Measurements from ENCODE around the gene PAX5.

The PAX5 gene

DNA sequence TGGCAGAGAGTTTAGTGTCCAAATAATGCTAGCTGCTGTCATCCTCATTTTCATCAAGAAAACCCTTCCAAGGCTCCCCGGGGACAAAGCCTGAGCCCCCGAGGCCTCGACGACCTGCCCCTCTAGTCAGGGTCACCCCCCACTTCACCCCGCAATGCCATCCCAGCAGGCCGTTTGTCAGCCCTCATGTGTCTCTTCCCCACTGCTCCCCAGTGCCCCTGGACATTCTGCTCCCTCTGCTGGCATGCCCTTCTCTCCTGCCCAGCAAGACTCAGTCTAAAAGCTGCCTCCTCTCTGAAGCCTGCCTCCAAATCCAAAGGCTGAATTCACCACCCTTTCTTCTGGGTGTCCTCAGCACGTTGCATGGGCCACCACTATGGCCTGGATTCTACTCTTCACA lies 59.3 kb downstream of the PAX5 start:
- no peaks in the 10 kb centered on the region for H3K36me3 ChIP-seq (ENCODE audit: control insufficient read depth, insufficient read depth, low read length)
- H3K4me1 ChIP-seq (ENCODE audit: control insufficient read depth, insufficient read depth, low read length): peaks cover under 1% of the 10 kb centered on the region
- H3K4me3 ChIP-seq (ENCODE audit: low read depth, low read length): no peak overlapping the region
- no peaks in the 10 kb centered on the region for H3K27me3 ChIP-seq (ENCODE audit: control insufficient read depth, insufficient read depth, low read length)
- no peaks in the 10 kb centered on the region for H3K9me3 ChIP-seq (ENCODE audit: control insufficient read depth, insufficient read depth, low read length)
- H3K9ac ChIP-seq (ENCODE audit: low read depth, low read length): no peak overlapping the region

DNA sequence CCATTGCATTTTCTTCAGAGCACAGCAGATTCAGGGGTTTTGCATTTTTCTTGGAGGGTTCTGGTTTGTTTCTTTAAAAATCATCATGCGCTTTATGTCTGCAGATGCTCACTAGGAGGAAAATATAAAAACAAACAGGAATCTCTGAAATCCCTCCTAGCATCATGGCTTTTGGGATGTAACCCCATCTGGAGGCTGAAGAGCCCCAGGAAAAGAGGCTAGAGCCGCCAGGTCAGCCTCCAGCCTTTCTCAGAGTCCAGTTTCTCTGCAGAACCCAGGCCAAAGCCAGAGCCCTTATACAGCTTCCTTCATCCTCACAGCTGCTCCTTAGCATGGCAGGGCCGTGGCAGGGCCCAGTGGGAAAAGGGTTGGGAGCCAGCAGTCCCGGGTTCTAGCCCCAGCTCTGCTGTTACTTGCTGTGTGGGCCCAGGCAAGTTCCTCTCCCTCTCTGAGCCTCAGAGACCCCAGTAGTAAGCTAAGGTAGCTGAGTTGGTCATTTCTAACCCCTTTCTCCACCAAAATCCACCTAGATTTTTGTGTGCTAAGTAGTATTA lies 62.1 kb downstream of the PAX5 start:
- H3K4me3 ChIP-seq (ENCODE audit: low read depth, low read length): no peak overlapping the region
- H3K4me1 ChIP-seq (ENCODE audit: control insufficient read depth, insufficient read depth, low read length): no peaks in the 10 kb centered on the region
- H3K36me3 ChIP-seq (ENCODE audit: control insufficient read depth, insufficient read depth, low read length): no peaks in the 10 kb centered on the region
- no peak overlapping the region for H3K9ac ChIP-seq (ENCODE audit: low read depth, low read length)
- H3K9me3 ChIP-seq (ENCODE audit: control insufficient read depth, insufficient read depth, low read length): no peaks in the 10 kb centered on the region
- no peaks in the 10 kb centered on the region for H3K27me3 ChIP-seq (ENCODE audit: control insufficient read depth, insufficient read depth, low read length)

DNA sequence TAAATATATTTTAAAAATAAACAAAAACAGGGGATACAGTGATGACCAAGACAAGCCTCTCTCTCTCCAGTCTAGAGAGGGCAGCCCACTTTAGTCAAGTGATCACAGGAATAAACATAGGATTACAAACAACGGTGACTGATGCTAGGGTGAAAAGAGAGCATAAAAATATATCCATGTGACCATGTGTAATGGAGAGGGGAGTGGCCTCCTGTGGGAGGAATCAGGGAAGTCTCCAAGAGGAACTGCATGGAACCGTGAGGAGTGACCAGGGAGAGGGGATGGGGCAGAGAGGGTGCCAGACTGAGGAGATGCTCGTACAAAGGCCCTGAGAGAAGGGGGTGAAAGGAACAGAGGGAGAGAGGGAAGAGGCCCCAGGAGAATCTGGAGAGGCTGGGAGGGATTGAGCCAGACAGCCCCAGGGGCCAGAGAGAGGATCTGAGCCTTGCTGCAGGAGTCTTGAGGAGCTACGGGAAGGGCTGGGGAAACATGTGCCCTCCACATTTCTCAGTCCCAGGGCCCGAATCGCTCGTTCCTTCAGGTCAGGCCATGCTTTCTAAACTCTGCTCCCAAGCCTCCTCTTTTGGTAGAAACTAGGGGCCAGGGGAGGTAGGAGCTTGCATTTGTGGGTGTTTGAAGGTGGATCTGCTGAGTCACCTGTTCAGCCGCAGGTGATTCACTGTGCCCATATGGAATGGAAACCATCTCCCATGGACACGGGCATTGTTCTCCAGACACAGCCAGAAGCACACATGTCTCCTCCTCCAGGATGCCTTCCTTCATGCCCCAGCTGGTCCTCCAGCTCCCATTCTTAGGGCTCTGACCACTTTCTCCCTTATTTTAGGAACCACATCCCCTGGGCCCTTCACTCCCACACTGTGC lies 63.8 kb downstream of the PAX5 start:
- Histone ChIP-seq H3K9ac (ENCODE audit: low read depth, low read length) (no peak overlapping the region), H3K4me3 (ENCODE audit: low read depth, low read length) (no peak overlapping the region), H3K27me3 (ENCODE audit: control insufficient read depth, insufficient read depth, low read length) (no peaks in the 10 kb centered on the region), H3K4me1 (ENCODE audit: control insufficient read depth, insufficient read depth, low read length) (no peaks in the 10 kb centered on the region), H3K36me3 (ENCODE audit: control insufficient read depth, insufficient read depth, low read length) (no peaks in the 10 kb centered on the region), H3K9me3 (ENCODE audit: control insufficient read depth, insufficient read depth, low read length) (no peaks in the 10 kb centered on the region)

DNA sequence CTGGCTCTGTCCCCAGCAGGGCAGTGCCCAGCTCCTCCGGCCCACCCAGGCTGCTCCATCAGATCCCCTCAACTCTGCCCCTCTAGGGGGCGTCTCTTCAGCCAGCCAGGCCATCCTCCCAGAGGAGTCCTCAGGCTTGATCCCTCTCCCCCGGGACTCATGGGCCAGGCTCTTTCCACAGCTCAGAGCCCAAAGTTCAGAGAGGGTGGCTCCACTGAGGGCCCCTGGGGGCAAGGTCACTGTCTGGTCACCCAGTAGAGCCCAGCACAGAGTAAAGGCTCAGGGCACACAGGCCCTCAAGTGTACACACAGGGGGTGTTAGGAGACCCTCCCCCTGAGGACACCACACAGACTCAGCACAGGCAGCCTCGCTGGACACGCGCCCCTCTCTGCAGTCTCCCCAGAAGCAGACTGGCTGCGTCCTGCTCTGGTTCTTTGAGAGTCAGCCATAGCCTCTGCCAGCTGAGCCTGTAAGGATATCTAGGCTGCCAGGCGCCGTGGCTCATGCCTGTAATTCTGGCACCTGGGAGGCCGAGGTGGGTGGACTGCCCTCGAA lies 64.8 kb downstream of the PAX5 start:
- no peaks in the 10 kb centered on the region for H3K9me3 ChIP-seq (ENCODE audit: control insufficient read depth, insufficient read depth, low read length)
- no peak overlapping the region for H3K9ac ChIP-seq (ENCODE audit: low read depth, low read length)
- no peaks in the 10 kb centered on the region for H3K4me1 ChIP-seq (ENCODE audit: control insufficient read depth, insufficient read depth, low read length)
- H3K4me3 ChIP-seq (ENCODE audit: low read depth, low read length): no peak overlapping the region
- no peaks in the 10 kb centered on the region for H3K27me3 ChIP-seq (ENCODE audit: control insufficient read depth, insufficient read depth, low read length)
- no peaks in the 10 kb centered on the region for H3K36me3 ChIP-seq (ENCODE audit: control insufficient read depth, insufficient read depth, low read length)

- H3K36me3 ChIP-seq (ENCODE audit: control insufficient read depth, insufficient read depth, low read length): no peaks in the 10 kb centered on the region
- no peaks in the 10 kb centered on the region for H3K4me1 ChIP-seq (ENCODE audit: control insufficient read depth, insufficient read depth, low read length)
- no peak overlapping the region for H3K9ac ChIP-seq (ENCODE audit: low read depth, low read length)
- H3K4me3 ChIP-seq (ENCODE audit: low read depth, low read length): no peak overlapping the region
- H3K27me3 ChIP-seq (ENCODE audit: control insufficient read depth, insufficient read depth, low read length): no peaks in the 10 kb centered on the region
- H3K9me3 ChIP-seq (ENCODE audit: control insufficient read depth, insufficient read depth, low read length): no peaks in the 10 kb centered on the region
Observed at GRCh38 chr9:36968574-36969215, 65.4 kb downstream of the PAX5 start.

- Histone ChIP-seq H3K9ac (ENCODE audit: low read depth, low read length) (no peak overlapping the region), H3K9me3 (ENCODE audit: control insufficient read depth, insufficient read depth, low read length) (no peaks in the 10 kb centered on the region), H3K4me1 (ENCODE audit: control insufficient read depth, insufficient read depth, low read length) (no peaks in the 10 kb centered on the region), H3K27me3 (ENCODE audit: control insufficient read depth, insufficient read depth, low read length) (no peaks in the 10 kb centered on the region), H3K4me3 (ENCODE audit: low read depth, low read length) (no peak overlapping the region), H3K36me3 (ENCODE audit: control insufficient read depth, insufficient read depth, low read length) (no peaks in the 10 kb centered on the region)
Observed at GRCh38 chr9:36967997-36968396, 66.1 kb downstream of the PAX5 start.

- H3K27me3 ChIP-seq (ENCODE audit: control insufficient read depth, insufficient read depth, low read length): no peaks in the 10 kb centered on the region
- no peak overlapping the region for H3K4me3 ChIP-seq (ENCODE audit: low read depth, low read length)
- no peak overlapping the region for H3K9ac ChIP-seq (ENCODE audit: low read depth, low read length)
- H3K9me3 ChIP-seq (ENCODE audit: control insufficient read depth, insufficient read depth, low read length): no peaks in the 10 kb centered on the region
- no peaks in the 10 kb centered on the region for H3K36me3 ChIP-seq (ENCODE audit: control insufficient read depth, insufficient read depth, low read length)
- H3K4me1 ChIP-seq (ENCODE audit: control insufficient read depth, insufficient read depth, low read length): no peaks in the 10 kb centered on the region
Observed at GRCh38 chr9:36966371-36967097, 67.5 kb downstream of the PAX5 start.

DNA sequence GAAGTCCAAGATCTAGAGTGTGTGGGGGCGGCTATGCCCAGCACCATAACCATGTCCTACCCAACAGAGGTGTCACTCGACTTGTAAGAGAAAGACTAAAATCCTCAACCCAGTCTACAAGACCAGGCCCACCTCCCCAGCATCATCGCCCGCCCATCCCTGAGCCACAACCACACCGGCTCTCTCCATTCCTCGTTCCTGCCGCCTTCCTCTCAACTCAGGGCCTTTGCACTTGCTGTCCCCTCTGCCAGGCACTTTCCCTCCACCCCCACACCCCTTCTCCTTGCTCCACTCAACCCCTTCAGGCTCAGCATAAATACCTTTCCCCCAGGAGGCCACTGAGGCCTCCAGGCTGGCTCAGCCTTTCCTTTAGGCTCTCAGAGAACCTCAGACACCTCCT lies 69.3 kb downstream of the PAX5 start:
- Histone ChIP-seq H3K27me3 (ENCODE audit: control insufficient read depth, insufficient read depth, low read length) (no peaks in the 10 kb centered on the region), H3K4me3 (ENCODE audit: low read depth, low read length) (no peak overlapping the region), H3K4me1 (ENCODE audit: control insufficient read depth, insufficient read depth, low read length) (no peaks in the 10 kb centered on the region), H3K9ac (ENCODE audit: low read depth, low read length) (no peak overlapping the region), H3K36me3 (ENCODE audit: control insufficient read depth, insufficient read depth, low read length) (no peaks in the 10 kb centered on the region), H3K9me3 (ENCODE audit: control insufficient read depth, insufficient read depth, low read length) (no peaks in the 10 kb centered on the region)

DNA sequence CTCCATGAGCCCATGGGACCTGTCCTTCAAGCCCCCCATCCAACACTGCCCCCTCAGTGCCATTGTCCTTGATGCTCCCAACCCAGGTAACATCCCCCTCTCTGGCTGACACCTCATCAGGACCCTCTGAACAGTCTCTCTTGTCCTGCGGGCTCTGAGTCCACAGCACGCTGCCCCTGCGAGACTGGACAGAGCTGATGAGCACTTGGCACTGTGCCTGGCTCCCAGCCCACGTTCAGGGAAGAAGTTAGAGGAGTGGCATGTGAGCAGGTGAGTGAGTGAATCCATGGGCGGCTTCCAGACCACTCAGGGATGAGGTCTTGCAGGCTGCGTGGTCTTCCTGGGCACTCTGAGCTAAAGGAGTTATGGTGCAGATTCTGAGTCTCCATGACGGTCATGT lies 70.7 kb downstream of the PAX5 start:
- no peaks in the 10 kb centered on the region for H3K9me3 ChIP-seq (ENCODE audit: control insufficient read depth, insufficient read depth, low read length)
- no peaks in the 10 kb centered on the region for H3K27me3 ChIP-seq (ENCODE audit: control insufficient read depth, insufficient read depth, low read length)
- no peak overlapping the region for H3K9ac ChIP-seq (ENCODE audit: low read depth, low read length)
- no peak overlapping the region for H3K4me3 ChIP-seq (ENCODE audit: low read depth, low read length)
- no peaks in the 10 kb centered on the region for H3K4me1 ChIP-seq (ENCODE audit: control insufficient read depth, insufficient read depth, low read length)
- H3K36me3 ChIP-seq (ENCODE audit: control insufficient read depth, insufficient read depth, low read length): no peaks in the 10 kb centered on the region

DNA sequence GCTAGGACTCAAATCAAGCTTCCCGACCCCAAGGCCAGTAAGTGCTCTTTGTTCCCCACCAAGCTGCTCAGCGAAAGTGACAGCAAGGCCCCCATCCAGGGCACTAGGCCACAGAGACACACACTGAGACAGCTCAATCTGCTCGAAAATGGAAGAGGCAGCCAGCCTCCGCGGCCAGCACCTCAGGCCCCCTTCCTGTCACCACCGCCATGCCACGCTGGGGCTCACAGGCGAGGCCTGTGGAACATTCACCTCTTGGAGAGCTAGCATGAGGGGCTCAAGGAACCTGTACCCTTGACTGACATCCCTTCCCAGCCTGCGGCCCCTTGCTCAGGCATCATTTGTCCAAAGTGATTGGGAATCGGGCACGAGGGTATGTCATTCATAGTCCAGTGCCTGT lies 71.4 kb downstream of the PAX5 start:
- Histone ChIP-seq H3K27me3 (ENCODE audit: control insufficient read depth, insufficient read depth, low read length) (no peaks in the 10 kb centered on the region), H3K9me3 (ENCODE audit: control insufficient read depth, insufficient read depth, low read length) (no peaks in the 10 kb centered on the region), H3K4me3 (ENCODE audit: low read depth, low read length) (no peak overlapping the region), H3K36me3 (ENCODE audit: control insufficient read depth, insufficient read depth, low read length) (no peaks in the 10 kb centered on the region), H3K9ac (ENCODE audit: low read depth, low read length) (no peak overlapping the region), H3K4me1 (ENCODE audit: control insufficient read depth, insufficient read depth, low read length) (no peaks in the 10 kb centered on the region)

- Histone ChIP-seq H3K27me3 (ENCODE audit: control insufficient read depth, insufficient read depth, low read length) (peaks cover 2% of the 10 kb centered on the region), H3K4me1 (ENCODE audit: control insufficient read depth, insufficient read depth, low read length) (peaks cover 4% of the 10 kb centered on the region), H3K4me3 (ENCODE audit: low read depth, low read length) (no peak overlapping the region), H3K9ac (ENCODE audit: low read depth, low read length) (no peak overlapping the region), H3K9me3 (ENCODE audit: control insufficient read depth, insufficient read depth, low read length) (no peaks in the 10 kb centered on the region), H3K36me3 (ENCODE audit: control insufficient read depth, insufficient read depth, low read length) (no peaks in the 10 kb centered on the region)
Observed at GRCh38 chr9:36961561-36962325, 72.3 kb downstream of the PAX5 start.
